ENCODE measurements around the gene PRSS8. TPM values are rescaled to one million over a fixed set of nuclear protein-coding genes. Genes with fewer than 3 reads are reported as not detected.

Gene PRSS8
- not detected in 2 replicates for total RNA-seq

DNA sequence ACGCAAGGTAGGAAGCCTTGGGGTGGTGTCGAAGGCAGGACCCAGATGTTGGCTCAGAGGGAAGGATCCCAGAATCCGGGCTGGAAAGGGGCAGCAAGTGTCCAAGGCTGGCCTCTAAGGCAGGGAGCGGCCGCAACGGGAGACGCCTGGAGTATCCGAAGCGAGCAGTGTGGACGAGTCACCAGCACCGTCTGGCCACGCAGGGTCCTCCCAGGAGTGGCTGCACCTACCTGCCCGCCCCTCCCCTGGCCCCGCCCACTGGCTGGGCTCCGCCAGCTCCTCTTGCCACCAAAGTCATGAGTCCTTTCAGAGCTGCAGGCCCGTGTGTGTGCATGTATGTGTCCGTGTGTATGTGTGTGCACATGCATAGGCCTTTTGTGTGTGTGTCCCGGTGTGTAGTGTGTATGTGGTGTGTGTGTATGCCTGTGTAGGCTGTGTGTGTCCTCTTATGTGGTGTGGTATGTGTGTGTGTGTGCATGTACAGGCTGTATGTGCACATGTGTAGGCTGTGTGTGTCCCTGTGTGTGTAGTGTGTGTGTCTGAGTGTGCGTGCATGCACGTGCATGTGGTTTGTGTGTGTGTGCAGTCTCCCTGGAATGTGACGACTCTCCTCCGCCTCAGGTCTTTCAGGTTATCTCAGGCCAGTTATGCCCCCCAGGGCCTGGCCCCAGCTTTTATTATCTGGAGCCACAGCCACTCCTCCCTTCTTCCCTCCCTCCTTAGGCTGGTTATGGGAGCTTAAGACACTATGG is at the start of gene PRSS8:
PRSS8 (minus strand) TSS at position 193 of the 752 bp plus-strand sequence. CDS start 229 bp downstream, outside the sequence.

DNA sequence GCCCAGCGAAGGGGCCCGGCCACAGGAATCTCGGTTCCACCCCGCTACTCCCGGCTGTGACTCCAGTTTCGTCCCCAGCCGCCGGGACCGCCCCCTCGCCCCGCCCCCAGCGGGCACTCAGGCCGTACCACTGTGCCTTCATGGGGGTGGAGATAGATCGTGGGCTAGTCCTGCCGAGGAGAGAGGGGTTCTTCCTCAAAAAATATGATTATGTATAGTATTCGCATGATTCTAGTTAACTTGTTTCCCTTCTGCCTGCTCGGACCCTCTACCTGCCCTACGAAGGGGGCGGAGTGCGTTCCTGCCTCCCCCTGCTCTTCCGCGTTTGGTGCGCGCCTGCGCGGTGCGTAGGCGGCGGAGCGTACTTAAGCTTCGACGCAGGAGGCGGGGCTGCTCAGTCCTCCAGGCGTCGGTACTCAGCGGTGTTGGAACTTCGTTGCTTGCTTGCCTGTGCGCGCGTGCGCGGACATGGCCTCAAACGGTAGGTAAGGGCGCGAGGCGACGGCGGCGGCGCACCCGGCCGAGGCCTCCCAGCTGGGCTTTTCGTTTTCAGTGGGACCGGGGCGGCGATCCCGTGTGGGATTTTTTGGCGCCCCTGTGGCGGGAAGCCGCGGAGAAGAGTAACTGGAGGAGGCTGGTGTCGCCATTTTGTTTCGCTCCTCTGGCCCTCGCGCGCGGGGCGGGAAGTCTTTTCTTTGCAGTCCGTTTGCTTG is 44.4 kb upstream of the PRSS8 start, which contains the start of gene FUS:
FUS (plus strand) TSS at position 393 of the 713 bp plus-strand sequence; CDS start at position 469, 76 bp downstream.

GRCh38 chr16:31149894-31150890 is 14.7 kb upstream of the PRSS8 start, which contains the start of gene PRSS36:
PRSS36 (minus strand) TSS chr16:31150066; CDS start chr16:31150035, 31 bp downstream.

DNA sequence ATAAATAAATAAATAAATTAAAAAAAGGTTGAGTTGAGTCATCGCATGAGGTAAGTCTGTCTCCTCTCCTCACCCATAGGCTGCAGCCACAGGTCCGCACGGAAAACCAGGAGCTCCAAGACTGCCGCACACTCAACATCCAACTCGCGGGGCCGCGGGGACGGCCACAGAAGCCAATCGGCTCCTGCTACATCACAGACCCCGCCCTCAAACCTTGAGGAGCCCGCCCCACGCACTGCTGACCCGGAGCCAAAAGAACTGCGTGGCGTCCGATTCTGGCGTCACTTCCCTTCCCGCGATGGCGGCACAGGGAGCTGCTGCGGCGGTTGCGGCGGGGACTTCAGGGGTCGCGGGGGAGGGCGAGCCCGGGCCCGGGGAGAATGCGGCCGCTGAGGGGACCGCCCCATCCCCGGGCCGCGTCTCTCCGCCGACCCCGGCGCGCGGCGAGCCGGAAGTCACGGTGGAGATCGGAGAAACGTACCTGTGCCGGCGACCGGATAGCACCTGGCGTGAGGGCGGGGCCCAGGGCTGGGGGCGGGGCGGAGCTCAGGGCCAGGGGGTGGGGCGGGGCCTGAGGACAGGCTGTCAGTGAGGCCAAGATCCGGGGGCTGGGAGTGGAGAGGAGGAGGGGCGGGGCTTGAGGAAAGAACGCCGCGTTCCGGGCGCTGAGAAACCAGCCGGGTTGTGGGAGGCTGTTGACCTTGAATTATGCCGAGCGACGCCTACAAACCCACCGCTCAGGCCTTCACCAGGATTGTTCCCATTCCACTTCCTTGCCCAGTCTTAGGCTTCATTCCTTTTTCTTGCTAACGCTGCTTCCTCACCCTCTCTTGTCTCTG is 17.9 kb downstream of the PRSS8 start, which contains the start of gene KAT8:
KAT8 (plus strand) TSS at position 281 of the 839 bp plus-strand sequence; CDS start at position 299, 18 bp downstream.

GRCh38 chr16:31108035-31108793 is 27.3 kb downstream of the PRSS8 start, which contains the start of gene BCKDK:
BCKDK (plus strand) TSS chr16:31108386; CDS start chr16:31109224, 838 bp downstream.

GRCh38 chr16:31094424-31095120 is 41.0 kb downstream of the PRSS8 start, which contains the start of gene VKORC1:
VKORC1 (minus strand) TSS chr16:31094797; CDS start chr16:31094729, 68 bp downstream.

DNA sequence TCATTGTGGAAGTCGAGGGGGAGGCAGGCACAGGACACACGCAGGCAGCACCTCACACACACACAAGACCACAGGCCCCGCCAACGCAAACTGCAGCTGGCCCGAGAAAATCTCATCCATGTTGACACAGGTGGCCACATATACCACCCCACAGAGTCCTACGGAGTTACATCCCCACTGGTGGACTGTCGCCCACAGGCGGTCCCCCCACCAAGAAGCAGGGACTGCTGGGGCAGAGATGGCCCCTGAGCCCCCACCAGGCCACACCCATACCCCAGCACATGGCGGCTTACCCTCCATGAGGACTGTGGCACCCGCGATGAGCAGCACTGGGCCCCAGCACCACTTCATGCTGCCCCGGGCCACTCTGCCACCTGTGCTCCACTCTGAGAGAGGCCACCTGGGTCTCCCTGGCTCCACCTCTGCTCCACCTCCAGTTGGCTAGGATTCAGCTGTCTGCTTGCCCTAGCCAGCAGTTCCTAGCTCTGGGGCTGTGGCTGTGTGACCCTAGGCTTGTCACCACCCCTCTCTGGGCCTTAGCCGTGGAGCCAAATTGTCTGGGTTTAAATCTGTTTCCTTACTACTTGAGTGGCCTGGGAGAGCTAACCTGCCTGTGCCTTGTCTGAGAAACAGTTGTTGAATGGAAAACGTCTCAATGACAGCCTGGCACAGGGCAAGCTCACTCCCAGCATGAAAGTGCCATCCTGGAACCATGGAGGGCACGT is 46.9 kb downstream of the PRSS8 start, which contains the start of gene PRSS53:
PRSS53 (minus strand) TSS at position 485 of the 725 bp plus-strand sequence; CDS start at position 351, 134 bp downstream.

Other genes with a start within 250 kb of the PRSS8 start
- gene BCL7C, start 241.7 kb downstream of the PRSS8 start, total RNA-seq: 28.5 and 51.0 TPM in 2 replicates
- 1.2 and 1.7 TPM in 2 replicates for gene CTF1, start 239.1 kb downstream of the PRSS8 start, total RNA-seq
- 13.5 and 17.1 TPM in 2 replicates for gene FBXL19, start 212.2 kb downstream of the PRSS8 start, total RNA-seq
- gene ORAI3, start 186.7 kb downstream of the PRSS8 start, total RNA-seq: 21.9 and 50.5 TPM in 2 replicates
- 0.96 and 1.4 TPM in 2 replicates for gene SETD1A, start 178.0 kb downstream of the PRSS8 start, total RNA-seq
- gene HSD3B7, start 150.5 kb downstream of the PRSS8 start, total RNA-seq: 12.8 and 17.5 TPM in 2 replicates
- gene STX1B, start 125.1 kb downstream of the PRSS8 start, total RNA-seq: 0.19 and 0.28 TPM in 2 replicates
- gene STX4, start 102.2 kb downstream of the PRSS8 start, total RNA-seq: 17.8 and 19.6 TPM in 2 replicates
- gene ZNF668, start 61.5 kb downstream of the PRSS8 start, total RNA-seq: 6.2 and 10.9 TPM in 2 replicates
- 12.7 and 14.6 TPM in 2 replicates for gene ZNF646, start 61.3 kb downstream of the PRSS8 start, total RNA-seq
- gene PRSS53, start 46.8 kb downstream of the PRSS8 start, total RNA-seq: 1.9 and 5.4 TPM in 2 replicates
- 134 and 306 TPM in 2 replicates for gene VKORC1, start 40.9 kb downstream of the PRSS8 start, total RNA-seq
- gene BCKDK, start 27.3 kb downstream of the PRSS8 start, total RNA-seq: 18.0 and 24.2 TPM in 2 replicates
- 29.7 and 35.2 TPM in 2 replicates for gene KAT8, start 18.1 kb downstream of the PRSS8 start, total RNA-seq
- 0.38 and 0.85 TPM in 2 replicates for gene PRSS36, start 14.3 kb upstream of the PRSS8 start, total RNA-seq
- gene FUS, start 44.4 kb upstream of the PRSS8 start, total RNA-seq: 37.8 and 90.7 TPM in 2 replicates
- gene PYCARD, start 67.0 kb upstream of the PRSS8 start, total RNA-seq: 26.2 and 40.5 TPM in 2 replicates
- under 0.01 TPM in 1 of 2 replicates, not detected in the other for gene TRIM72, start 78.4 kb upstream of the PRSS8 start, total RNA-seq
- not detected in 2 replicates for gene PYDC1, start 81.4 kb upstream of the PRSS8 start, total RNA-seq
- gene ITGAM, start 124.2 kb upstream of the PRSS8 start, total RNA-seq: under 0.01 TPM in 1 of 2 replicates, not detected in the other
- gene ITGAX, start 219.4 kb upstream of the PRSS8 start, total RNA-seq: under 0.01 and 0.28 TPM in 2 replicates